H9 (cell line): ENCODE data around the gene CPLX4. TPM values are rescaled to one million over a fixed set of nuclear protein-coding genes. Genes with fewer than 3 reads are reported as not detected.

ENCODE experiments used
- DNase-seq: peaks from one replicate; pipeline ENCODE4 v3.0.0-alpha.2; 2017
- H2AFZ ChIP-seq: one replicate; pipeline ENCODE4 v1.6.1; 2013; ENCODE audit warnings: mild to moderate bottlenecking, low read length, control low read depth, moderate library complexity
- H2AK5ac ChIP-seq: 2 replicates; pipeline ENCODE4 v1.6.1; 2013; ENCODE audit warnings: low read length, control low read depth, mixed read lengths; ENCODE audit not compliant: insufficient read length
- H2BK120ac ChIP-seq: one replicate; pipeline ENCODE4 v1.6.1; 2013; ENCODE audit warnings: low read depth, mild to moderate bottlenecking, low read length, control low read depth, inconsistent platforms; ENCODE audit not compliant: poor library complexity, severe bottlenecking
- H2BK12ac ChIP-seq: 2 replicates; pipeline ENCODE4 v1.6.1; 2013; ENCODE audit warnings: low read length, control low read depth, mixed read lengths, low read depth; ENCODE audit not compliant: insufficient read length
- H2BK15ac ChIP-seq: 2 replicates; pipeline ENCODE4 v1.6.1; 2013; ENCODE audit warnings: low read depth, low read length, control low read depth
- H2BK20ac ChIP-seq: one replicate; pipeline ENCODE4 v1.6.1; 2013; ENCODE audit warnings: low read depth, mild to moderate bottlenecking, low read length, control low read depth, inconsistent platforms; ENCODE audit not compliant: poor library complexity, severe bottlenecking
- H2BK5ac ChIP-seq: 2 replicates; pipeline ENCODE4 v1.6.1; 2013; ENCODE audit warnings: low read length, control low read depth, mixed read lengths; ENCODE audit not compliant: insufficient read length
- H3K14ac ChIP-seq: 2 replicates; pipeline ENCODE4 v1.6.1; 2013; ENCODE audit warnings: low read length, control low read depth; ENCODE audit not compliant: insufficient read depth
- H3K18ac ChIP-seq: 2 replicates; pipeline ENCODE4 v1.6.1; 2013; ENCODE audit warnings: low read depth, mild to moderate bottlenecking, mixed read lengths, low read length, control low read depth; ENCODE audit not compliant: insufficient read length
- H3K23ac ChIP-seq: 2 replicates; pipeline ENCODE4 v1.6.1; 2013; ENCODE audit warnings: low read length, control low read depth, mixed read lengths, low read depth; ENCODE audit not compliant: insufficient read length
- H3K23me2 ChIP-seq: 2 replicates; pipeline ENCODE4 v1.6.1; 2013; ENCODE audit warnings: low read depth, mild to moderate bottlenecking, mixed read lengths, low read length, control low read depth; ENCODE audit not compliant: insufficient read length, poor library complexity, severe bottlenecking
- H3K27ac ChIP-seq: 2 replicates; pipeline ENCODE4 v1.5.1; 2013; ENCODE audit warnings: low read length, control low read depth, mixed read lengths, low read depth; ENCODE audit not compliant: insufficient read length
- H3K27me3 ChIP-seq: 2 replicates; pipeline ENCODE4 v1.6.1; 2013; ENCODE audit warnings: low read length, control low read depth, inconsistent platforms; ENCODE audit not compliant: insufficient read depth
- H3K4ac ChIP-seq: 2 replicates; pipeline ENCODE4 v1.6.1; 2013; ENCODE audit warnings: low read depth, mild to moderate bottlenecking, control low read depth, inconsistent platforms, low read length, moderate library complexity
- H3K4me1 ChIP-seq: 2 replicates; pipeline ENCODE4 v1.6.1; 2013; ENCODE audit warnings: low read length, control low read depth, inconsistent platforms; ENCODE audit not compliant: insufficient read depth
- H3K4me2 ChIP-seq: 2 replicates; pipeline ENCODE4 v1.6.1; 2013; ENCODE audit warnings: low read length, control low read depth, mixed read lengths; ENCODE audit not compliant: insufficient read length, insufficient read depth
- H3K56ac ChIP-seq: 2 replicates; pipeline ENCODE4 v1.6.1; 2013; ENCODE audit warnings: low read depth, mild to moderate bottlenecking, mixed read lengths, low read length, control low read depth; ENCODE audit not compliant: insufficient read length
- H3K79me1 ChIP-seq: 2 replicates; pipeline ENCODE4 v1.6.1; 2013; ENCODE audit warnings: low read depth, mild to moderate bottlenecking, moderate library complexity, low read length, control low read depth, inconsistent platforms; ENCODE audit not compliant: insufficient read depth, poor library complexity, severe bottlenecking
- H3K79me2 ChIP-seq: 2 replicates; pipeline ENCODE4 v1.6.1; 2013; ENCODE audit warnings: low read length, control low read depth, inconsistent platforms; ENCODE audit not compliant: insufficient read depth
- H3K9ac ChIP-seq: 2 replicates; pipeline ENCODE4 v1.6.1; 2013; ENCODE audit warnings: low read length, control low read depth, mixed read lengths; ENCODE audit not compliant: insufficient read length; ENCODE audit errors: extremely low read depth
- H3K9me3 ChIP-seq: one replicate; pipeline ENCODE4 v1.6.1; 2013; ENCODE audit warnings: low read depth, low read length, inconsistent platforms; ENCODE audit not compliant: control insufficient read depth
- H3T11ph ChIP-seq: one replicate; pipeline ENCODE4 v1.6.1; 2013; ENCODE audit warnings: mild to moderate bottlenecking, low read length, control low read depth, inconsistent platforms
- H4K20me1 ChIP-seq: one replicate; pipeline ENCODE4 v1.6.1; 2013; ENCODE audit not compliant: control insufficient read depth, insufficient read length, insufficient read depth
- H4K5ac ChIP-seq: 2 replicates; pipeline ENCODE4 v1.6.1; 2013; ENCODE audit warnings: low read depth, mild to moderate bottlenecking, mixed read lengths, low read length, control low read depth; ENCODE audit not compliant: insufficient read length
- H4K8ac ChIP-seq: replicated peaks from 2 replicates; pipeline ENCODE4 v1.6.1; 2013; ENCODE audit warnings: low read length, control low read depth, mixed read lengths, low read depth; ENCODE audit not compliant: insufficient read length
- H4K91ac ChIP-seq: 2 replicates; pipeline ENCODE4 v1.6.1; 2013; ENCODE audit warnings: low read depth, mild to moderate bottlenecking, moderate library complexity, mixed read lengths, low read length, control low read depth; ENCODE audit not compliant: insufficient read length
- H3K27ac Mint-ChIP-seq, 3 experiments: 2 replicates in 2 of 3; 3 replicates in 1 of 3; pipeline ENCODE4 v1.8.0; 2020 to 2021; ENCODE audit warnings: mixed read lengths in 3 of 3, mild to moderate bottlenecking in 1 of 3, moderate library complexity in 1 of 3
- H3K27me3 Mint-ChIP-seq: 2 replicates; pipeline ENCODE4 v1.8.0; 2021; ENCODE audit warnings: low read depth, mild to moderate bottlenecking, moderate library complexity, mixed read lengths
- H3K36me3 Mint-ChIP-seq, 3 experiments: 2 replicates in 2 of 3; 3 replicates in 1 of 3; pipeline ENCODE4 v1.8.0; 2020 to 2021; ENCODE audit warnings: low read depth in 3 of 3, mixed read lengths in 3 of 3; ENCODE audit not compliant: insufficient read depth in 1 of 3
- H3K4me1 Mint-ChIP-seq, 2 experiments: 2 replicates each; pipeline ENCODE4 v1.8.0; 2020; ENCODE audit warnings: mixed read lengths in 2 of 2
- H3K4me3 Mint-ChIP-seq, 2 experiments: 2 replicates in 1 of 2; 3 replicates in 1 of 2; pipeline ENCODE4 v1.8.0; 2020 to 2021; ENCODE audit warnings: mild to moderate bottlenecking in 2 of 2, mixed read lengths in 2 of 2, moderate library complexity in 1 of 2
- H3K9me3 Mint-ChIP-seq, 2 experiments: 2 replicates in 1 of 2; 3 replicates in 1 of 2; pipeline ENCODE4 v1.8.0; 2020; ENCODE audit warnings: mild to moderate bottlenecking in 2 of 2, mixed read lengths in 2 of 2, moderate library complexity in 1 of 2
- CTCF ChIP-seq: fragments of 200-600 bp; sonication (generic); conservative IDR thresholded peaks from 3 replicates; pipeline ENCODE4 v1.8.0; 2021; ENCODE audit warnings: antibody characterized with exemption, mild to moderate bottlenecking
- WGBS: extraction: QIAGEN DNeasy Blood & Tissue Kit; methylation state at CpG from one replicate; pipeline ENCODE4 v1.1.7; 2013; ENCODE audit warnings: missing lambda C conversion rate, low lambda C conversion rate, mixed read lengths; ENCODE audit not compliant: insufficient read length; ENCODE audit errors: extremely low coverage; 5-methylcytosine and 5-hydroxymethylcytosine counted together
- total RNA-seq: library from RNA; stranded (reverse); gene quantifications from 2 replicates; pipeline ENCODE4 v1.2.1, GENCODE V29; 2021

The CPLX4 gene
- total RNA-seq, 1 experiment from 2014 or later, result not detected

- H3K4me2 ChIP-seq, result no peak overlapping the region
- no peak overlapping the region for H4K91ac ChIP-seq
- Mint-ChIP-seq H3K27me3 (peaks cover 99% of the 10 kb centered on the region), H3K27ac (no peak overlapping the region), H3K9me3 (peaks cover 0 to 5% of the 10 kb centered on the region in 2 experiments; a peak in 1 of 5 replicates), H3K4me1 (peaks cover 25 to 32% of the 10 kb centered on the region in 2 experiments), H3K4me3 (peak overlapping the region in 1 of 2 experiments; percentile 36; a peak in 1 of 5 replicates), H3K36me3 (no peaks in the 10 kb centered on the region)
- no peak overlapping the region for H2BK120ac ChIP-seq
- H4K5ac ChIP-seq, result no peak overlapping the region
- peaks cover 60% of the 10 kb centered on the region for H3K27me3 ChIP-seq
- no peaks in the 10 kb centered on the region for H3K79me1 ChIP-seq
- no peak for TF ChIP-seq CTCF
- H2BK12ac ChIP-seq, result no peak overlapping the region
- no peak overlapping the region for H3K27ac ChIP-seq
- H3K4me1 ChIP-seq, result no peaks in the 10 kb centered on the region
- H3T11ph ChIP-seq, result no peak overlapping the region
- no peak overlapping the region for H4K8ac ChIP-seq
- DNase-seq, result no peak
- no peak overlapping the region for H2AK5ac ChIP-seq
- no CpG with 5 or more reads among the region's 6 CpGs for WGBS
- H3K18ac ChIP-seq, result no peak overlapping the region
- H3K9me3 ChIP-seq, result no peaks in the 10 kb centered on the region
- no peaks in the 10 kb centered on the region for H3K79me2 ChIP-seq
- no peak overlapping the region for H2AFZ ChIP-seq
- H3K56ac ChIP-seq, result no peak overlapping the region
- no peaks in the 10 kb centered on the region for H4K20me1 ChIP-seq
- no peak overlapping the region for H3K4ac ChIP-seq
- H3K23me2 ChIP-seq, result peaks cover 12% of the 10 kb centered on the region
- H3K9ac ChIP-seq, result no peak overlapping the region
- no peak overlapping the region for H3K23ac ChIP-seq
- H3K14ac ChIP-seq, result no peak overlapping the region
- H2BK15ac ChIP-seq, result no peak overlapping the region
- no peak overlapping the region for H2BK5ac ChIP-seq
- H2BK20ac ChIP-seq, result no peak overlapping the region
Measured at GRCh38 chr18:59275406-59275949, 43.0 kb downstream of the CPLX4 start.
